Motor neuron (in vitro differentiated cells): Measurements from ENCODE around the gene ITGA4. TPM values are rescaled to one million over a fixed set of nuclear protein-coding genes. Genes with fewer than 3 reads are reported as not detected.

Experiments used
- ATAC-seq, 8 experiments: fragments of 200-7000 bp; cut with Tn5 transposase; replicated peaks in 6 of 8; 2 replicates each; pipeline ENCODE4 v1.8.0; 2021; ENCODE audit warnings: mild to moderate bottlenecking in 8 of 8, moderate library complexity in 8 of 8
- H3K27ac ChIP-seq, 2 donors: fragments of 250-450 bp; sonication (Bioruptor Pico); 2 replicates each; pipeline ENCODE4 v1.9.0; 2021; ENCODE audit warnings: antibody characterized with exemption in 2 of 2, mild to moderate bottlenecking in 2 of 2, moderate library complexity in 1 of 2
- H3K4me1 ChIP-seq, 2 donors: fragments of 250-450 bp; sonication (Bioruptor Pico); replicated peaks in 1 of 2; 2 replicates each; pipeline ENCODE4 v1.6.1; 2021; ENCODE audit warnings: antibody characterized with exemption in 2 of 2, mild to moderate bottlenecking in 2 of 2, moderate library complexity in 1 of 2
- H3K4me3 ChIP-seq, 5 donors: fragments of 250-450 bp; sonication (Bioruptor Pico); 2 replicates each; pipeline ENCODE4 v1.9.0; 2021; ENCODE audit warnings: antibody characterized with exemption in 5 of 5, mild to moderate bottlenecking in 5 of 5, moderate library complexity in 4 of 5
- WGBS, 10 experiments: fragments of 450-650 bp; shearing (Covaris generic); methylation state at CpG; one replicate each; pipeline ENCODE4 v1.0.0; 2022; 5-methylcytosine and 5-hydroxymethylcytosine counted together
- in situ Hi-C, 9 experiments: fragments of 400-800 bp; cut with MboI; loops; one replicate each; pipeline ENCODE4 v1.15.0; 2021; ENCODE audit warnings: low sequenced_read_pairs in 9 of 9, low pct_unique_long_range_greater_than_20kb in 2 of 9; ENCODE audit not compliant: unreplicated experiment in 9 of 9
- total RNA-seq, 8 experiments: library from RNA; unstranded; fragments of 300-600 nt; gene quantifications; 2 replicates each; pipeline versions ENCODE4 v1.2.3 to v1.2.4, GENCODE V29; 2022

The ITGA4 gene
- total RNA-seq, 8 experiments from 2014 or later, result 1.4 to 58.3 (median 8.4) TPM

GRCh38 chr2:181463588-181463987, 6.4 kb downstream of the ITGA4 start:
- H3K4me1 ChIP-seq, result peaks cover 0 to 3% of the 10 kb centered on the region in 2 donors
- H3K4me3 ChIP-seq, result no peak overlapping the region
- 62 to 100% (median 90%) methylated on average over 2 to 3 of the region's 3 CpGs; no CpG with 5 or more reads in 2 of the 10 experiments for WGBS, 10 experiments
- ATAC-seq, result no peak
- H3K27ac ChIP-seq, result no peak overlapping the region
- in situ Hi-C loops, result loop anchor here in 3 of 9 experiments (25.0 kb wide), 2 partner anchors 249 to 351 kb away; no protein-coding TSS in a partner anchor

GRCh38 chr2:181464966-181465365, 7.8 kb downstream of the ITGA4 start:
- ATAC-seq, result no peak
- in situ Hi-C loops, result loop anchor here in 3 of 9 experiments (25.0 kb wide), 2 partner anchors 247 to 353 kb away; no protein-coding TSS in a partner anchor

GRCh38 chr2:181465676-181466375, 8.6 kb downstream of the ITGA4 start:
- Histone ChIP-seq H3K4me3 (no peak overlapping the region), H3K27ac (no peak overlapping the region), H3K4me1 (peaks cover 0 to 6% of the 10 kb centered on the region in 2 donors)
- 4 to 100% (median 88%) methylated on average over 1 to 3 of the region's 3 CpGs; no CpG with 5 or more reads in 1 of the 10 experiments for WGBS, 10 experiments
- peak in 2 of 8 experiments; percentile 28 to 43 for ATAC-seq
- in situ Hi-C loops, result loop anchor here in 3 of 9 experiments (25.0 kb wide), 2 partner anchors 246 to 354 kb away; no protein-coding TSS in a partner anchor

More at GRCh38 chr2:181464966-181465365, 7.8 kb downstream of the ITGA4 start:
- H3K4me1 ChIP-seq, result peaks cover 0 to 6% of the 10 kb centered on the region in 2 donors
- H3K4me3 ChIP-seq, result no peak overlapping the region
- 60 to 96% (median 83%) methylated on average over 1 to 2 of the region's 2 CpGs; no CpG with 5 or more reads in 1 of the 10 experiments for WGBS, 10 experiments
- H3K27ac ChIP-seq, result no peak overlapping the region

- WGBS, 10 experiments, result 31 to 78% (median 58%) methylated on average over 2 to 4 of the region's 4 CpGs; no CpG with 5 or more reads in 2 of the 10 experiments
- H3K4me3 ChIP-seq, result no peak overlapping the region
- H3K4me1 ChIP-seq, result peaks cover 0 to 6% of the 10 kb centered on the region in 2 donors
- peak in 1 of 8 experiments; percentile 30 for ATAC-seq
- in situ Hi-C loops, result loop anchor here in 3 of 9 experiments (25.0 kb wide), 2 partner anchors 245 to 355 kb away; no protein-coding TSS in a partner anchor
- no peak overlapping the region for H3K27ac ChIP-seq
These were observed 9.7 kb downstream of the ITGA4 start for GRCh38 chr2:181466661-181467576.

GRCh38 chr2:181467966-181468707, 11.0 kb downstream of the ITGA4 start:
- in situ Hi-C loops, result loop anchor here in 3 of 9 experiments (25.0 kb wide), 2 partner anchors 244 to 356 kb away; no protein-coding TSS in a partner anchor
- ATAC-seq, result peak in 6 of 8 experiments; percentile 50 to 72 (median 64)
- Histone ChIP-seq H3K27ac (no peak overlapping the region), H3K4me3 (no peak overlapping the region), H3K4me1 (peaks cover 0 to 6% of the 10 kb centered on the region in 2 donors)
- WGBS, 10 experiments, result 40 to 95% (median 75%) methylated on average over 2 to 3 of the region's 3 CpGs; no CpG with 5 or more reads in 2 of the 10 experiments

GRCh38 chr2:181468811-181469210, 11.6 kb downstream of the ITGA4 start:
- 0 to 100% (median 68%) methylated on average over 1 of the region's 1 CpG for WGBS, 10 experiments
- peaks cover 0 to 6% of the 10 kb centered on the region in 2 donors for H3K4me1 ChIP-seq
- H3K4me3 ChIP-seq, result no peak overlapping the region
- in situ Hi-C loops, result loop anchor here in 3 of 9 experiments (25.0 kb wide), 2 partner anchors 243 to 357 kb away; no protein-coding TSS in a partner anchor
- H3K27ac ChIP-seq, result no peak overlapping the region
- ATAC-seq, result peak in 3 of 8 experiments; percentile 34 to 51 (median 50)

- in situ Hi-C loops, result loop anchor here in 3 of 9 experiments (25.0 kb wide), 2 partner anchors 241 to 359 kb away; no protein-coding TSS in a partner anchor
- Histone ChIP-seq H3K27ac (no peak overlapping the region), H3K4me1 (peaks cover 0 to 6% of the 10 kb centered on the region in 2 donors), H3K4me3 (no peak overlapping the region)
- WGBS, 10 experiments, result 71 to 100% (median 95%) methylated on average over 1 to 3 of the region's 3 CpGs
- no peak for ATAC-seq
These were observed 14.0 kb downstream of the ITGA4 start for GRCh38 chr2:181471226-181471625.

- H3K27ac ChIP-seq, result no peak overlapping the region
- in situ Hi-C loops, result loop anchor here in 3 of 9 experiments (25.0 kb wide), 2 partner anchors 241 to 359 kb away; no protein-coding TSS in a partner anchor
These were observed 14.6 kb downstream of the ITGA4 start for GRCh38 chr2:181471783-181472182.

GRCh38 chr2:181472990-181473389, 15.8 kb downstream of the ITGA4 start:
- H3K4me1 ChIP-seq, result peaks cover 0 to 6% of the 10 kb centered on the region in 2 donors
- no peak for ATAC-seq
- H3K4me3 ChIP-seq, result no peak overlapping the region
- H3K27ac ChIP-seq, result no peak overlapping the region
- WGBS, 10 experiments, result 83 to 100% (median 100%) methylated on average over 1 to 6 of the region's 6 CpGs; no CpG with 5 or more reads in 4 of the 10 experiments
- in situ Hi-C loops, result loop anchor here in 3 of 9 experiments (25.0 kb wide), 2 partner anchors 239 to 361 kb away; no protein-coding TSS in a partner anchor

More at GRCh38 chr2:181471783-181472182, 14.6 kb downstream of the ITGA4 start:
- H3K4me1 ChIP-seq, result peaks cover 0 to 6% of the 10 kb centered on the region in 2 donors
- no peak overlapping the region for H3K4me3 ChIP-seq
- ATAC-seq, result no peak

GRCh38 chr2:181474222-181474881, 17.2 kb downstream of the ITGA4 start:
- Histone ChIP-seq H3K4me1 (no peaks in the 10 kb centered on the region), H3K4me3 (no peak overlapping the region), H3K27ac (no peak overlapping the region)
- in situ Hi-C loops, result loop anchor here in 3 of 9 experiments (25.0 kb wide), 2 partner anchors 238 to 362 kb away; no protein-coding TSS in a partner anchor
- 44 to 100% (median 72%) methylated on average over 1 to 3 of the region's 3 CpGs; no CpG with 5 or more reads in 2 of the 10 experiments for WGBS, 10 experiments
- peak in 5 of 8 experiments; percentile 12 to 57 (median 28) for ATAC-seq

- Histone ChIP-seq H3K4me3 (no peak overlapping the region), H3K4me1 (peaks cover 0 to 28% of the 10 kb centered on the region in 2 donors), H3K27ac (no peak overlapping the region)
- WGBS, 10 experiments, result 76 to 100% (median 100%) methylated on average over 1 to 2 of the region's 2 CpGs
- in situ Hi-C loops, result loop anchor here in 1 of 9 experiments (25.0 kb wide), 1 partner anchor 229 kb away; no protein-coding TSS in a partner anchor
- ATAC-seq, result no peak
These were observed 26.0 kb downstream of the ITGA4 start for GRCh38 chr2:181483211-181483610.
